HepG2 (cell line): ENCODE measurements around the gene CYP4A22. TPM values are rescaled to one million over a fixed set of nuclear protein-coding genes. Genes with fewer than 3 reads are reported as not detected.

Experiments
- ARID3A ChIP-seq: IDR thresholded peaks from 2 replicates; pipeline ENCODE4 v1.6.1; 2012; ENCODE audit warnings: low read depth, low read length, improper control_type of control experiment
- DMAP1 ChIP-seq: IDR thresholded peaks from 2 replicates; pipeline ENCODE4 v1.6.1; 2016
- DNMT1 ChIP-seq: sonication (generic); formaldehyde crosslinking; IDR thresholded peaks from 2 replicates; pipeline ENCODE4 v1.5.1; 2020; ENCODE audit warnings: mild to moderate bottlenecking, missing genetic modification reagents
- MYC ChIP-seq: sonication (generic); formaldehyde crosslinking; IDR thresholded peaks from 2 replicates; pipeline ENCODE4 v1.9.0; 2021; ENCODE audit warnings: missing genetic modification reagents, borderline replicate concordance
- RORA ChIP-seq: sonication (generic); formaldehyde crosslinking; IDR thresholded peaks from 2 replicates; pipeline ENCODE4 v1.5.0; 2020; ENCODE audit warnings: mild to moderate bottlenecking, missing genetic modification reagents, moderate library complexity
- SRSF4 ChIP-seq: fragments of 200-400 bp; formaldehyde crosslinking; IDR thresholded peaks from one replicate; pipeline ENCODE4 v1.6.1; 2018; ENCODE audit warnings: mild to moderate bottlenecking, low read depth, low read length, moderate library complexity; ENCODE audit not compliant: poor library complexity, severe bottlenecking
- THAP7 ChIP-seq: sonication (generic); formaldehyde crosslinking; IDR thresholded peaks from 2 replicates; pipeline ENCODE4 v1.8.1; 2023; ENCODE audit warnings: mild to moderate bottlenecking, missing genetic modification reagents
- U2AF2 ChIP-seq: fragments of 200-400 bp; formaldehyde crosslinking; IDR thresholded peaks from 2 replicates; pipeline ENCODE4 v1.6.1; 2017; ENCODE audit warnings: low read depth, mild to moderate bottlenecking, low read length
- ZBTB14 ChIP-seq: sonication (generic); formaldehyde crosslinking; IDR thresholded peaks from 2 replicates; pipeline ENCODE4 v1.4.0; 2020; ENCODE audit warnings: missing genetic modification reagents
- ZBTB7B ChIP-seq: sonication (generic); formaldehyde crosslinking; IDR thresholded peaks from 2 replicates; pipeline ENCODE4 v1.4.0; 2020; ENCODE audit warnings: missing genetic modification reagents
- ZC3H13 ChIP-seq: sonication (generic); formaldehyde crosslinking; IDR thresholded peaks from 2 replicates; pipeline ENCODE4 v1.8.1; 2023; ENCODE audit warnings: mild to moderate bottlenecking, missing genetic modification reagents, moderate library complexity
- ZNF234 ChIP-seq: sonication (generic); formaldehyde crosslinking; conservative IDR thresholded peaks from 2 replicates; pipeline ENCODE4 v1.5.1; 2020; ENCODE audit warnings: mild to moderate bottlenecking, missing genetic modification reagents
- ZNF354B ChIP-seq: sonication (generic); formaldehyde crosslinking; IDR thresholded peaks from 2 replicates; pipeline ENCODE4 v1.8.0; 2022; ENCODE audit warnings: mild to moderate bottlenecking, missing genetic modification reagents
- ZNF441 ChIP-seq: sonication (generic); formaldehyde crosslinking; IDR thresholded peaks from 2 replicates; pipeline ENCODE4 v1.7.0; 2021; ENCODE audit warnings: missing genetic modification reagents, borderline replicate concordance
- ZNF512 ChIP-seq: sonication (generic); formaldehyde crosslinking; IDR thresholded peaks from 2 replicates; pipeline ENCODE4 v1.4.0; 2020; ENCODE audit warnings: mild to moderate bottlenecking, missing genetic modification reagents
- ZNF879 ChIP-seq: sonication (generic); formaldehyde crosslinking; IDR thresholded peaks from 2 replicates; pipeline ENCODE4 v1.8.1; 2023; ENCODE audit warnings: missing genetic modification reagents
- polyA plus RNA-seq, 8 experiments: library from polyadenylated mRNA; depleted of rRNA in 3 of 8; stranded (reverse) in 7 of 8; unstranded in 1 of 8; fragments of >200 nt; fragmentation: Illumina TruSeq in 4 of 8; extraction: Trizol in 4 of 8; gene quantifications; 2 replicates each; pipeline versions ENCODE4 v1.2.1 to v1.2.3, GENCODE V29; 2011 to 2016; ENCODE audit warnings: low read depth in 4 of 8, missing spikeins in 1 of 8, mixed read lengths in 1 of 8; ENCODE audit not compliant: insufficient read depth in 1 of 8
- total RNA-seq, 5 experiments: library from RNA; depleted of rRNA; stranded (reverse); fragments of >200 nt; fragmentation: Illumina TruSeq; extraction: Trizol; gene quantifications; 2 replicates each; pipeline ENCODE4 v1.2.3, GENCODE V29; 2016; ENCODE audit warnings: low read depth in 1 of 5
- TF ChIP-seq, protein P1 (sequence below): sonication (generic); formaldehyde crosslinking; IDR thresholded peaks from 2 replicates; pipeline ENCODE4 v1.4.0; 2020; ENCODE audit warnings: missing genetic modification reagents
- TF ChIP-seq, protein P2 (sequence below): sonication (generic); formaldehyde crosslinking; IDR thresholded peaks from 2 replicates; pipeline ENCODE4 v1.4.0; 2020; ENCODE audit warnings: low read depth, mild to moderate bottlenecking, missing genetic modification reagents

Gene CYP4A22
- total and polyA plus RNA-seq, 2 of the 13 experiments (the other 11 are each of a cell fraction or from before 2014, with no cell fraction given), result not detected

GRCh38 chr1:47192458-47193384 is 55.5 kb downstream of the CYP4A22 start (continued):
- no peak for TF ChIP-seq ZNF512
- no peak for TF ChIP-seq ZNF879
- peak; percentile 42; the same call in 1 of the 2 replicates for TF ChIP-seq THAP7
- no peak for TF ChIP-seq DNMT1 (CRISPR knock-in tag)
- TF ChIP-seq, protein P1, sequence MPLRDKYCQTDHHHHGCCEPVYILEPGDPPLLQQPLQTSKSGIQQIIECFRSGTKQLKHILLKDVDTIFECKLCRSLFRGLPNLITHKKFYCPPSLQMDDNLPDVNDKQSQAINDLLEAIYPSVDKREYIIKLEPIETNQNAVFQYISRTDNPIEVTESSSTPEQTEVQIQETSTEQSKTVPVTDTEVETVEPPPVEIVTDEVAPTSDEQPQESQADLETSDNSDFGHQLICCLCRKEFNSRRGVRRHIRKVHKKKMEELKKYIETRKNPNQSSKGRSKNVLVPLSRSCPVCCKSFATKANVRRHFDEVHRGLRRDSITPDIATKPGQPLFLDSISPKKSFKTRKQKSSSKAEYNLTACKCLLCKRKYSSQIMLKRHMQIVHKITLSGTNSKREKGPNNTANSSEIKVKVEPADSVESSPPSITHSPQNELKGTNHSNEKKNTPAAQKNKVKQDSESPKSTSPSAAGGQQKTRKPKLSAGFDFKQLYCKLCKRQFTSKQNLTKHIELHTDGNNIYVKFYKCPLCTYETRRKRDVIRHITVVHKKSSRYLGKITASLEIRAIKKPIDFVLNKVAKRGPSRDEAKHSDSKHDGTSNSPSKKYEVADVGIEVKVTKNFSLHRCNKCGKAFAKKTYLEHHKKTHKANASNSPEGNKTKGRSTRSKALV (CRISPR knock-in tag), result no peak
- no peak for TF ChIP-seq ZBTB14 (CRISPR knock-in tag)
- TF ChIP-seq ZNF234 (CRISPR knock-in tag), result no peak
- no peak; the same call in 1 of the 2 replicates for TF ChIP-seq ZC3H13 (CRISPR knock-in tag)
- TF ChIP-seq ZNF354B, result no peak
- peak; percentile 38; the same call in 1 of the 2 replicates for TF ChIP-seq DMAP1 (CRISPR knock-in tag)
- no peak for TF ChIP-seq U2AF2
- TF ChIP-seq ZBTB7B (CRISPR knock-in tag), result peak; percentile 61
- TF ChIP-seq RORA (CRISPR knock-in tag), result no peak
- TF ChIP-seq ZNF441, result no peak
- TF ChIP-seq, protein P2, sequence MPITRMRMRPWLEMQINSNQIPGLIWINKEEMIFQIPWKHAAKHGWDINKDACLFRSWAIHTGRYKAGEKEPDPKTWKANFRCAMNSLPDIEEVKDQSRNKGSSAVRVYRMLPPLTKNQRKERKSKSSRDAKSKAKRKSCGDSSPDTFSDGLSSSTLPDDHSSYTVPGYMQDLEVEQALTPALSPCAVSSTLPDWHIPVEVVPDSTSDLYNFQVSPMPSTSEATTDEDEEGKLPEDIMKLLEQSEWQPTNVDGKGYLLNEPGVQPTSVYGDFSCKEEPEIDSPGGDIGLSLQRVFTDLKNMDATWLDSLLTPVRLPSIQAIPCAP (CRISPR knock-in tag), result 0 out of 2 replicates have a peak, but pooled peaks have one; percentile 55
- no peak for TF ChIP-seq SRSF4
- no peak for TF ChIP-seq ARID3A
- TF ChIP-seq MYC (CRISPR knock-in tag), result no peak; the same call in 1 of the 2 replicates
